PC-9 (cell line): ENCODE measurements around the gene IRF2. TPM values are rescaled to one million over a fixed set of nuclear protein-coding genes. Genes with fewer than 3 reads are reported as not detected.

Source experiments
- BruUV-seq: library from RNA; stranded (reverse); fragments of 400-500 nt; replicated peaks from 2 replicates; lab custom pipeline; 2021; lab: Mats Ljungman, UMichigan
- CTCF ChIA-PET: fragments of 300-600 bp; sonication (Branson Sonifier 250); formaldehyde crosslinking; loops from one replicate; lab custom pipeline; 2022; ENCODE audit warnings: antibody characterized with exemption; lab: Charles Lee
- POLR2A ChIA-PET: fragments of 300-600 bp; sonication (Branson Sonifier 250); formaldehyde crosslinking; loops from one replicate; lab custom pipeline; 2022; ENCODE audit warnings: antibody characterized with exemption; ENCODE audit not compliant: unreplicated experiment; lab: Charles Lee
- DNase-seq, 2 experiments: peaks; one replicate each; pipeline versions ENCODE4 v3.0.0 to v3.0.0-alpha.2; 2015 to 2022; ENCODE audit warnings: mixed read lengths in 1 of 2
- H2AFZ ChIP-seq: fragments of 200-600 bp; sonication (generic); 2 replicates; pipeline ENCODE4 v1.8.1; 2017; ENCODE audit warnings: antibody characterized with exemption
- H3F3A ChIP-seq: fragments of 200-600 bp; sonication (generic); 2 replicates; pipeline ENCODE4 v1.8.1; 2017; ENCODE audit warnings: antibody characterized with exemption, mild to moderate bottlenecking, low read depth; ENCODE audit not compliant: insufficient read depth
- H3K27ac ChIP-seq: fragments of 200-600 bp; sonication (generic); 2 replicates; pipeline ENCODE4 v1.6.1; 2016; ENCODE audit warnings: mixed run types
- H3K27me3 ChIP-seq: fragments of 200-600 bp; sonication (generic); 2 replicates; pipeline ENCODE4 v1.6.1; 2016; ENCODE audit warnings: low read depth, mixed run types; ENCODE audit not compliant: insufficient read depth
- H3K36me3 ChIP-seq: fragments of 200-600 bp; sonication (generic); 2 replicates; pipeline ENCODE4 v1.6.1; 2016; ENCODE audit warnings: low read depth, mixed run types
- H3K4me1 ChIP-seq: fragments of 200-600 bp; sonication (generic); replicated peaks from 2 replicates; pipeline ENCODE4 v1.6.1; 2016; ENCODE audit warnings: mixed run types; ENCODE audit not compliant: insufficient read depth
- H3K4me2 ChIP-seq: fragments of 200-600 bp; sonication (generic); 2 replicates; pipeline ENCODE4 v1.6.1; 2017; ENCODE audit warnings: mixed run types
- H3K4me3 ChIP-seq: fragments of 200-600 bp; sonication (generic); 2 replicates; pipeline ENCODE4 v1.6.1; 2016; ENCODE audit warnings: mixed run types
- H3K79me2 ChIP-seq: fragments of 200-600 bp; sonication (generic); 2 replicates; pipeline ENCODE4 v1.6.1; 2017; ENCODE audit warnings: low read depth, mixed run types
- H3K9me2 ChIP-seq: fragments of 200-600 bp; sonication (generic); 2 replicates; pipeline ENCODE4 v1.8.1; 2017; ENCODE audit warnings: mild to moderate bottlenecking; ENCODE audit not compliant: insufficient read depth
- H3K9me3 ChIP-seq: fragments of 200-600 bp; sonication (generic); 2 replicates; pipeline ENCODE4 v1.8.1; 2016; ENCODE audit warnings: low read depth; ENCODE audit not compliant: insufficient read depth
- H4K20me1 ChIP-seq: fragments of 200-600 bp; sonication (generic); 2 replicates; pipeline ENCODE4 v1.8.1; 2017; ENCODE audit not compliant: insufficient read depth
- EZH2 ChIP-seq: fragments of 200-600 bp; sonication (generic); IDR thresholded peaks from 2 replicates; pipeline ENCODE4 v1.8.0; 2017; ENCODE audit warnings: antibody characterized with exemption, low read depth
- intact Hi-C: fragments of 100-400 bp; cut with micrococcal nuclease; formaldehyde crosslinking; loops from one replicate; pipeline ENCODE4 v1.10.0; 2022; ENCODE audit not compliant: unreplicated experiment
- total RNA-seq: library from RNA; stranded (reverse); gene quantifications from 2 replicates; pipeline ENCODE4 v1.2.3, GENCODE V29; 2021
- TF ChIP-seq, protein P1 (sequence below): fragments of 200-600 bp; sonication (generic); conservative IDR thresholded peaks from 2 replicates; pipeline ENCODE4 v1.6.1; 2017; ENCODE audit warnings: mixed run types, antibody characterized with exemption, mild to moderate bottlenecking, moderate library complexity

The IRF2 gene
- total RNA-seq, 1 experiment from 2014 or later = 34.4 TPM

- H3K27me3 ChIP-seq = no peaks in the 10 kb centered on the region
- H3K36me3 ChIP-seq = no peaks in the 10 kb centered on the region
- TF ChIP-seq EZH2 = no peak
- TF ChIP-seq, protein P1, sequence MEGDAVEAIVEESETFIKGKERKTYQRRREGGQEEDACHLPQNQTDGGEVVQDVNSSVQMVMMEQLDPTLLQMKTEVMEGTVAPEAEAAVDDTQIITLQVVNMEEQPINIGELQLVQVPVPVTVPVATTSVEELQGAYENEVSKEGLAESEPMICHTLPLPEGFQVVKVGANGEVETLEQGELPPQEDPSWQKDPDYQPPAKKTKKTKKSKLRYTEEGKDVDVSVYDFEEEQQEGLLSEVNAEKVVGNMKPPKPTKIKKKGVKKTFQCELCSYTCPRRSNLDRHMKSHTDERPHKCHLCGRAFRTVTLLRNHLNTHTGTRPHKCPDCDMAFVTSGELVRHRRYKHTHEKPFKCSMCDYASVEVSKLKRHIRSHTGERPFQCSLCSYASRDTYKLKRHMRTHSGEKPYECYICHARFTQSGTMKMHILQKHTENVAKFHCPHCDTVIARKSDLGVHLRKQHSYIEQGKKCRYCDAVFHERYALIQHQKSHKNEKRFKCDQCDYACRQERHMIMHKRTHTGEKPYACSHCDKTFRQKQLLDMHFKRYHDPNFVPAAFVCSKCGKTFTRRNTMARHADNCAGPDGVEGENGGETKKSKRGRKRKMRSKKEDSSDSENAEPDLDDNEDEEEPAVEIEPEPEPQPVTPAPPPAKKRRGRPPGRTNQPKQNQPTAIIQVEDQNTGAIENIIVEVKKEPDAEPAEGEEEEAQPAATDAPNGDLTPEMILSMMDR = no peak
- DNase-seq = no peak
- no peak overlapping the region for H3K27ac ChIP-seq
- H3F3A ChIP-seq = no peaks in the 10 kb centered on the region
- no peaks in the 10 kb centered on the region for H3K4me1 ChIP-seq
- BruUV-seq = no TSS peak
- no peaks in the 10 kb centered on the region for H3K79me2 ChIP-seq
- intact Hi-C loops = no loop called here
- H3K4me2 ChIP-seq = no peak overlapping the region
- no peak overlapping the region for H2AFZ ChIP-seq
- H3K9me2 ChIP-seq = no peaks in the 10 kb centered on the region
- ChIA-PET POLR2A (no interaction called here), CTCF (no interaction called here)
- no peaks in the 10 kb centered on the region for H4K20me1 ChIP-seq
- H3K9me3 ChIP-seq = no peaks in the 10 kb centered on the region
- H3K4me3 ChIP-seq = no peak overlapping the region
Observed at GRCh38 chr4:184368290-184368689, 106.1 kb downstream of the IRF2 start.

- ChIA-PET CTCF (no interaction called here), POLR2A (no interaction called here)
- Histone ChIP-seq H3K4me2 (no peak overlapping the region), H4K20me1 (no peaks in the 10 kb centered on the region), H3K79me2 (no peaks in the 10 kb centered on the region), H3K36me3 (no peaks in the 10 kb centered on the region), H3K27me3 (no peaks in the 10 kb centered on the region), H3K4me1 (no peaks in the 10 kb centered on the region), H3K9me3 (no peaks in the 10 kb centered on the region), H3K9me2 (no peaks in the 10 kb centered on the region), H2AFZ (no peak overlapping the region), H3K4me3 (no peak overlapping the region), H3F3A (no peaks in the 10 kb centered on the region), H3K27ac (no peak overlapping the region)
- no peak for TF ChIP-seq EZH2
- TF ChIP-seq, protein P1 = no peak
- DNase-seq = no peak
- intact Hi-C loops = no loop called here
- BruUV-seq = no TSS peak
Observed at GRCh38 chr4:184364100-184364921, 110.0 kb downstream of the IRF2 start.

DNA sequence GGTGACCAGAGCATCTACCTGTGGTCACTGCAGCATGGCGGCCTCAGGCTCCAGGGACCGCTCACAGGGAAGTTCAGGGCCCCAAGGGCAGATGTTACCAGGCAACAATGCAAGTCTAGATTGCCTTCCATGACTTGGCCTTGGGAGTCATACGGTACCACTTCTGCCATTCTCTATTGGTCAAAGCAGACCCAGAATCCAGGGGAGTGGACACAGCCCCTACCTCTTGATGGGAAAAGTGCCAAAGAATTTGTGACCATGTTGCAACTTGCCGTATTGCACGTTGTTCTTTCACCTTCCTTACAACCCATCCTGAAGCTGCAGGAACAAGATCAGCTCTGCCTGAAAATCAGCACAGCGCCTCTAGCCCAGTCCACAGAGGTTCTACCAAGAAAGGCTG lies 111.1 kb downstream of the IRF2 start:
- TF ChIP-seq, protein P1 = no peak

More for the DNA sequence above, 111.1 kb downstream of the IRF2 start:
- H3K79me2 ChIP-seq = no peaks in the 10 kb centered on the region
- ChIA-PET POLR2A (no interaction called here), CTCF (no interaction called here)
- no peak overlapping the region for H3K27ac ChIP-seq
- no TSS peak for BruUV-seq
- no peaks in the 10 kb centered on the region for H3K36me3 ChIP-seq
- no peaks in the 10 kb centered on the region for H3K4me1 ChIP-seq
- H3F3A ChIP-seq = no peaks in the 10 kb centered on the region
- H3K27me3 ChIP-seq = no peaks in the 10 kb centered on the region
- no peak for DNase-seq
- H3K4me2 ChIP-seq = no peak overlapping the region
- no peak overlapping the region for H2AFZ ChIP-seq
- H3K9me2 ChIP-seq = no peaks in the 10 kb centered on the region
- H3K4me3 ChIP-seq = no peak overlapping the region
- no peaks in the 10 kb centered on the region for H3K9me3 ChIP-seq
- no peaks in the 10 kb centered on the region for H4K20me1 ChIP-seq
- intact Hi-C loops = no loop called here
